Peyer's patch (tissue), 4 donors: ENCODE measurements around the gene ZBTB12. TPM values are rescaled to one million over a fixed set of nuclear protein-coding genes. Genes with fewer than 3 reads are reported as not detected.

Source experiments
- DNase-seq, 3 donors: peaks; one replicate each; pipeline ENCODE4 v3.0.0-alpha.2; 2017 to 2019
- H3K27ac ChIP-seq, 4 donors: fragments of 200-600 bp; sonication (generic); one replicate each; pipeline ENCODE4 v1.5.1; 2016 to 2019
- H3K27me3 ChIP-seq, 2 donors: fragments of 200-600 bp; sonication (generic); one replicate each; pipeline ENCODE4 v1.5.1; 2019
- H3K36me3 ChIP-seq, 3 donors: fragments of 200-600 bp; sonication (generic); one replicate each; pipeline ENCODE4 v1.5.1; 2016 to 2019
- H3K4me1 ChIP-seq, 4 donors: fragments of 200-600 bp; sonication (generic); one replicate each; pipeline ENCODE4 v1.5.1; 2016 to 2019
- H3K4me3 ChIP-seq, 4 donors: fragments of 200-600 bp; sonication (generic); 1 replicate in 3 of 4; 2 replicates in 1 of 4; pipeline ENCODE4 v1.5.1; 2016 to 2019; ENCODE audit warnings: mild to moderate bottlenecking in 1 of 4
- H3K9me3 ChIP-seq, 4 donors: fragments of 200-600 bp; sonication (generic); one replicate each; pipeline ENCODE4 v1.5.1; 2016 to 2019; ENCODE audit warnings: mild to moderate bottlenecking in 1 of 4
- CTCF ChIP-seq, 6 experiments: fragments of 450-650 bp in 4 of 6; fragments of 200-600 bp in 2 of 6; sonication (generic) in 1 of 6; IDR thresholded peaks; one replicate each; pipeline ENCODE4 v1.5.1; 2017 to 2019; ENCODE audit warnings: antibody characterized with exemption in 6 of 6, mild to moderate bottlenecking in 3 of 6, moderate library complexity in 1 of 6
- POLR2A ChIP-seq, 2 donors: fragments of 450-650 bp; IDR thresholded peaks; one replicate each; pipeline ENCODE4 v1.5.1; 2017; ENCODE audit warnings: antibody characterized with exemption in 2 of 2, mild to moderate bottlenecking in 2 of 2, moderate library complexity in 2 of 2
- total RNA-seq, 4 donors: library from RNA; depleted of rRNA; stranded (reverse); fragments of >200 nt; gene quantifications; one replicate each; pipeline ENCODE4 v1.1.0, GENCODE V29; 2016

The ZBTB12 gene
- total RNA-seq, 4 donors from 2014 or later, result 1.0 to 5.0 (median 1.9) TPM; not detected in 1

- H3K4me1 ChIP-seq, result peaks cover 0 to 20% (median 2%) of the 10 kb centered on the region in 4 donors
- no peaks in the 10 kb centered on the region for H3K27me3 ChIP-seq
- no peak overlapping the region for H3K27ac ChIP-seq
- peak overlapping the region in 1 of 4 donors; percentile 42 for H3K4me3 ChIP-seq
- H3K36me3 ChIP-seq, result peaks cover 0 to 12% (median 0%) of the 10 kb centered on the region in 3 donors
- H3K9me3 ChIP-seq, result no peaks in the 10 kb centered on the region
- no peak for TF ChIP-seq POLR2A (IDR thresholded peaks at IDR 0.05)
- TF ChIP-seq CTCF (IDR thresholded peaks at IDR 0.05), result no peak
- DNase-seq, result no peak
Observed at GRCh38 chr6:31947070-31947675, 45.3 kb upstream of the ZBTB12 start.

GRCh38 chr6:31946370-31946885, 44.5 kb upstream of the ZBTB12 start:
- Histone ChIP-seq H3K27me3 (no peaks in the 10 kb centered on the region), H3K4me1 (peaks cover 0 to 20% (median 2%) of the 10 kb centered on the region in 4 donors)

GRCh38 chr6:31945507-31946369, 43.9 kb upstream of the ZBTB12 start, which contains the start of gene CFB:
Gene CFB, plus strand, starts transcription at chr6:31946095. Its CDS starts 127 bp downstream, at chr6:31946222.
- Histone ChIP-seq H3K4me1 (peaks cover 0 to 20% (median 2%) of the 10 kb centered on the region in 4 donors), H3K36me3 (no peaks in the 10 kb centered on the region), H3K9me3 (no peaks in the 10 kb centered on the region), H3K27ac (peak within 1 kb of the TSS; percentile 64 to 92 (median 84)), H3K27me3 (no peaks in the 10 kb centered on the region), H3K4me3 (peak within 1 kb of the TSS in 3 of 4 donors; percentile 10 to 42 (median 39))
- TF ChIP-seq CTCF (IDR thresholded peaks at IDR 0.05) (no peak), POLR2A (IDR thresholded peaks at IDR 0.05) (peak; percentile 10 to 60)
- peak; percentile 36 to 90 (median 84) for DNase-seq

More at GRCh38 chr6:31946370-31946885, 44.5 kb upstream of the ZBTB12 start:
- peak overlapping the region in 3 of 4 donors; percentile 10 to 42 (median 39) for H3K4me3 ChIP-seq
- DNase-seq, result no peak
- peak overlapping the region; percentile 64 to 92 (median 84) for H3K27ac ChIP-seq
- no peaks in the 10 kb centered on the region for H3K9me3 ChIP-seq
- no peak for TF ChIP-seq POLR2A (IDR thresholded peaks at IDR 0.05)
- TF ChIP-seq CTCF (IDR thresholded peaks at IDR 0.05), result no peak
- peaks cover 0 to 5% (median 0%) of the 10 kb centered on the region in 3 donors for H3K36me3 ChIP-seq

GRCh38 chr6:31945154-31945506, 43.2 kb upstream of the ZBTB12 start:
- DNase-seq, result no peak
- H3K4me3 ChIP-seq, result peak overlapping the region in 3 of 4 donors; percentile 10 to 42 (median 39)
- peaks cover 0 to 20% (median 2%) of the 10 kb centered on the region in 4 donors for H3K4me1 ChIP-seq
- H3K36me3 ChIP-seq, result no peaks in the 10 kb centered on the region
- no peak for TF ChIP-seq CTCF (IDR thresholded peaks at IDR 0.05)
- no peak for TF ChIP-seq POLR2A (IDR thresholded peaks at IDR 0.05)
- no peaks in the 10 kb centered on the region for H3K27me3 ChIP-seq
- peak overlapping the region; percentile 64 to 92 (median 84) for H3K27ac ChIP-seq
- H3K9me3 ChIP-seq, result no peaks in the 10 kb centered on the region

GRCh38 chr6:31943742-31944141, 41.9 kb upstream of the ZBTB12 start:
- DNase-seq, result no peak
- Histone ChIP-seq H3K27me3 (no peaks in the 10 kb centered on the region), H3K4me3 (no peak overlapping the region), H3K36me3 (no peaks in the 10 kb centered on the region), H3K9me3 (no peaks in the 10 kb centered on the region), H3K27ac (no peak overlapping the region), H3K4me1 (peaks cover 0 to 20% (median 2%) of the 10 kb centered on the region in 4 donors)
- no peak for TF ChIP-seq CTCF (IDR thresholded peaks at IDR 0.05)
- no peak for TF ChIP-seq POLR2A (IDR thresholded peaks at IDR 0.05)
